Loucy (cell line): ENCODE measurements around the gene DAG1.

Experiments used
- EZH2phosphoT487 ChIP-seq: fragments of 200-600 bp; IDR thresholded peaks from 2 replicates; pipeline ENCODE4 v1.6.1; 2018; ENCODE audit warnings: antibody characterized with exemption, mild to moderate bottlenecking, moderate library complexity, borderline replicate concordance
- TF ChIP-seq, protein P1 (sequence below): fragments of 200-600 bp; sonication (generic); conservative IDR thresholded peaks from 2 replicates; pipeline ENCODE4 v1.5.1; 2014; ENCODE audit warnings: mild to moderate bottlenecking, antibody characterized with exemption, low read length

DNA sequence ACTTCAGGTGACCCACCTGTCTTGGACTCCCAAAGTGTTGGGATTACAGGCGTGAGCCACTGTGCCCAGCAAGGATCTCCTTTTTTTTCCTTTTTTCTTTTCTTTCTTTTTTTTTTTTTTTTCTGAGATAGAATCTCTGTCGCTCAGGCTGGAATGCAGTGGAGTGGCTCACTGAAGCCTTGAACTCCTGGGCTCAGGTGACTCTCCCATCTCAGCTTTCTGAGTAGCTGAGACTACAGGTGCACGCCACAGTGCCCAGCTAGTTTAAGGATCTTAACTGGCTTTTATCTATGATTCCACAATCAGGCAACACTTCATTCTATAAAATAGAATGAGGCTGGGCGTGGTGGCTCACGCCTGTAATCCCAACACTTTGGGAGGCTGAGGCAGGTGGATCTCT, 24.7 kb upstream of the DAG1 start:
- TF ChIP-seq, protein P1, sequence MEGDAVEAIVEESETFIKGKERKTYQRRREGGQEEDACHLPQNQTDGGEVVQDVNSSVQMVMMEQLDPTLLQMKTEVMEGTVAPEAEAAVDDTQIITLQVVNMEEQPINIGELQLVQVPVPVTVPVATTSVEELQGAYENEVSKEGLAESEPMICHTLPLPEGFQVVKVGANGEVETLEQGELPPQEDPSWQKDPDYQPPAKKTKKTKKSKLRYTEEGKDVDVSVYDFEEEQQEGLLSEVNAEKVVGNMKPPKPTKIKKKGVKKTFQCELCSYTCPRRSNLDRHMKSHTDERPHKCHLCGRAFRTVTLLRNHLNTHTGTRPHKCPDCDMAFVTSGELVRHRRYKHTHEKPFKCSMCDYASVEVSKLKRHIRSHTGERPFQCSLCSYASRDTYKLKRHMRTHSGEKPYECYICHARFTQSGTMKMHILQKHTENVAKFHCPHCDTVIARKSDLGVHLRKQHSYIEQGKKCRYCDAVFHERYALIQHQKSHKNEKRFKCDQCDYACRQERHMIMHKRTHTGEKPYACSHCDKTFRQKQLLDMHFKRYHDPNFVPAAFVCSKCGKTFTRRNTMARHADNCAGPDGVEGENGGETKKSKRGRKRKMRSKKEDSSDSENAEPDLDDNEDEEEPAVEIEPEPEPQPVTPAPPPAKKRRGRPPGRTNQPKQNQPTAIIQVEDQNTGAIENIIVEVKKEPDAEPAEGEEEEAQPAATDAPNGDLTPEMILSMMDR: no peak
- no peak for TF ChIP-seq EZH2phosphoT487
